ENCODE results near the gene MSI2.

GRCh38 chr17:57459286-57459915 lies 203.1 kb downstream of the MSI2 start:
- TF ChIP-seq CTCF (IDR thresholded peaks at IDR 0.05) (no peak), POLR2AphosphoS5 (IDR thresholded peaks at IDR 0.05) (no peak), POLR2A (IDR thresholded peaks at IDR 0.05) (no peak), EP300 (IDR thresholded peaks at IDR 0.05) (no peak)

Data from suprapubic skin (tissue), 4 donors.